ENCODE measurements around the gene FCGR3B. TPM values are rescaled to one million over a fixed set of nuclear protein-coding genes. Genes with fewer than 3 reads are reported as not detected.
A peak's percentile ranks its signal among the peaks of the same experiment; 100 is the strongest.
"Not testable (repeated sequence)": the region's sequence is repeated elsewhere in the genome, so short reads cannot be mapped to it uniquely, and the experiment has no call there.

FCGR3B gene
- polyA plus RNA-seq, 1 donor from 2014 or later: 0.18 TPM

- H3K9me3 Mint-ChIP-seq, H3K27me3 Mint-ChIP-seq, H3K36me3 Mint-ChIP-seq: not testable (repeated sequence)
- Mint-ChIP-seq H3K4me3 (peak overlapping the region; percentile 91 to 98 (median 92)), H3K27ac (peak overlapping the region; percentile 69 to 97 (median 96)), H3K4me1 (peaks cover 16 to 28% (median 24%) of the 10 kb centered on the region in 3 donors)
Observed at GRCh38 chr1:161621181-161622000, 9.6 kb downstream of the FCGR3B start.

GRCh38 chr1:161620399-161620798 is 10.6 kb downstream of the FCGR3B start:
- H3K9me3 Mint-ChIP-seq, H3K27me3 Mint-ChIP-seq, H3K36me3 Mint-ChIP-seq: not testable (repeated sequence)
- Mint-ChIP-seq H3K27ac (peak overlapping the region in 2 of 3 donors; percentile 34 to 82), H3K4me1 (peaks cover 16 to 27% (median 21%) of the 10 kb centered on the region in 3 donors), H3K4me3 (peak overlapping the region in 2 of 4 donors; percentile 51 to 67)

- not testable (repeated sequence) for H3K27ac Mint-ChIP-seq, H3K27me3 Mint-ChIP-seq, H3K4me3 Mint-ChIP-seq, H3K9me3 Mint-ChIP-seq, H3K36me3 Mint-ChIP-seq
- peaks cover 13 to 18% (median 17%) of the 10 kb centered on the region in 3 donors for H3K4me1 Mint-ChIP-seq
Observed at GRCh38 chr1:161618517-161618916, 12.5 kb downstream of the FCGR3B start.

- H3K27me3 Mint-ChIP-seq, H3K36me3 Mint-ChIP-seq, H3K9me3 Mint-ChIP-seq, H3K4me3 Mint-ChIP-seq, H3K27ac Mint-ChIP-seq: not testable (repeated sequence)
- peaks cover 9 to 20% (median 19%) of the 10 kb centered on the region in 3 donors for H3K4me1 Mint-ChIP-seq
Observed at GRCh38 chr1:161616417-161616816, 14.6 kb downstream of the FCGR3B start.

GRCh38 chr1:161613142-161613514 is 17.8 kb downstream of the FCGR3B start:
- not testable (repeated sequence) for H3K9me3 Mint-ChIP-seq, H3K36me3 Mint-ChIP-seq, H3K27me3 Mint-ChIP-seq
- peaks cover 4 to 16% (median 14%) of the 10 kb centered on the region in 3 donors for H3K4me1 Mint-ChIP-seq
- H3K4me3 Mint-ChIP-seq: peak overlapping the region; percentile 91 to 100 (median 98)
- peak overlapping the region; percentile 97 to 99 (median 98) for H3K27ac Mint-ChIP-seq

- H3K27me3 Mint-ChIP-seq, H3K36me3 Mint-ChIP-seq, H3K9me3 Mint-ChIP-seq: not testable (repeated sequence)
- H3K4me3 Mint-ChIP-seq: peak overlapping the region; percentile 91 to 100 (median 98)
- peaks cover 4 to 16% (median 14%) of the 10 kb centered on the region in 3 donors for H3K4me1 Mint-ChIP-seq
- peak overlapping the region; percentile 97 to 99 (median 98) for H3K27ac Mint-ChIP-seq
Observed at GRCh38 chr1:161612322-161613141, 18.4 kb downstream of the FCGR3B start.

GRCh38 chr1:161611866-161612321 is 19.1 kb downstream of the FCGR3B start:
- Mint-ChIP-seq H3K4me3 (peak overlapping the region; percentile 91 to 100 (median 98)), H3K27ac (peak overlapping the region; percentile 97 to 99 (median 98)), H3K4me1 (peaks cover 4 to 16% (median 14%) of the 10 kb centered on the region in 3 donors)
- H3K27me3 Mint-ChIP-seq, H3K9me3 Mint-ChIP-seq, H3K36me3 Mint-ChIP-seq: not testable (repeated sequence)

GRCh38 chr1:161610198-161610597 is 20.8 kb downstream of the FCGR3B start:
- H3K27me3 Mint-ChIP-seq, H3K9me3 Mint-ChIP-seq, H3K36me3 Mint-ChIP-seq: not testable (repeated sequence)
- peaks cover 4 to 16% (median 14%) of the 10 kb centered on the region in 3 donors for H3K4me1 Mint-ChIP-seq
- H3K4me3 Mint-ChIP-seq: peak overlapping the region in 2 of 4 donors; percentile 30 to 82
- H3K27ac Mint-ChIP-seq: peak overlapping the region in 1 of 3 donors; percentile 83

- not testable (repeated sequence) for H3K9me3 Mint-ChIP-seq, H3K4me3 Mint-ChIP-seq, H3K4me1 Mint-ChIP-seq, H3K27ac Mint-ChIP-seq, H3K36me3 Mint-ChIP-seq, H3K27me3 Mint-ChIP-seq
Observed at GRCh38 chr1:161606541-161607336, 24.2 kb downstream of the FCGR3B start.

- H3K9me3 Mint-ChIP-seq, H3K4me1 Mint-ChIP-seq, H3K27ac Mint-ChIP-seq, H3K27me3 Mint-ChIP-seq, H3K4me3 Mint-ChIP-seq, H3K36me3 Mint-ChIP-seq: not testable (repeated sequence)
Observed at GRCh38 chr1:161605762-161606540, 25.0 kb downstream of the FCGR3B start.

GRCh38 chr1:161605024-161605423 is 26.0 kb downstream of the FCGR3B start:
- H3K9me3 Mint-ChIP-seq: not testable (repeated sequence)

GRCh38 chr1:161597077-161597476 is 33.9 kb downstream of the FCGR3B start:
- H3K36me3 Mint-ChIP-seq, H3K27me3 Mint-ChIP-seq, H3K4me1 Mint-ChIP-seq, H3K9me3 Mint-ChIP-seq, H3K27ac Mint-ChIP-seq, H3K4me3 Mint-ChIP-seq: not testable (repeated sequence)

More at GRCh38 chr1:161605024-161605423, 26.0 kb downstream of the FCGR3B start:
- not testable (repeated sequence) for H3K27me3 Mint-ChIP-seq, H3K4me3 Mint-ChIP-seq, H3K36me3 Mint-ChIP-seq, H3K27ac Mint-ChIP-seq, H3K4me1 Mint-ChIP-seq

GRCh38 chr1:161595583-161595982 is 35.4 kb downstream of the FCGR3B start:
- not testable (repeated sequence) for H3K27me3 Mint-ChIP-seq, H3K9me3 Mint-ChIP-seq, H3K36me3 Mint-ChIP-seq, H3K4me1 Mint-ChIP-seq, H3K4me3 Mint-ChIP-seq, H3K27ac Mint-ChIP-seq

GRCh38 chr1:161595173-161595572 is 35.8 kb downstream of the FCGR3B start:
- not testable (repeated sequence) for H3K4me3 Mint-ChIP-seq, H3K9me3 Mint-ChIP-seq, H3K27ac Mint-ChIP-seq, H3K4me1 Mint-ChIP-seq, H3K36me3 Mint-ChIP-seq, H3K27me3 Mint-ChIP-seq
